ENCODE measurements around the gene TMEM135.
"Not testable (repeated sequence)": the region's sequence is repeated elsewhere in the genome, so short reads cannot be mapped to it uniquely, and the experiment has no call there.

TMEM135 gene

DNA sequence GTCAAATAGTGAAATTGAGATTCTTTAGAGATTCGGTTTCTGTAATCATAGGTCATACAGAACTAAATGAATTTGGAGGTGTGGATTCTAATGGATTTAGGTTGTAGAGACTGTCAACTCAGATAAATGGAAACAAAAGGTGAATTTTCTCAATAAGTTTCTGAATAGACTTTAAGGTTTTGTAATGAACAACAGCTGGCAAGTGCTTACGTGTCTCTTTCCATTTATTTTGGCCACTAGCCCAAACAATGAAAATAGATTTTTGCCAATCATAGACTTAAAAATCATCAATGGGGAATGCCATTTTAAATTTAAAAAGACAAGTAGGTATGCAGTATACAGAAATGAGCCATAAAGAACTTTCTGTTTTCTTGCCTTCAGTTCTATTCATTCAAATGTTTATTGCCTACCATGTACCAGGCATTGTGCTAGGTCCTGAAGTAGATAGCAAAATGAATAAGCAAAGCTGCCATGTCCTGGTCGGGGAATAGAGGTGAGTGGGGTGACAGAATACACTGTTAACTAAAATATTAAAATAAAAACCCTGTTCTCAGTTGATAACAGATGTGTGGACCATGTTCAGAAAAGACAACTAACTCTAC is 16.9 kb upstream of the TMEM135 start:
- DNase-seq: no peak

DNA sequence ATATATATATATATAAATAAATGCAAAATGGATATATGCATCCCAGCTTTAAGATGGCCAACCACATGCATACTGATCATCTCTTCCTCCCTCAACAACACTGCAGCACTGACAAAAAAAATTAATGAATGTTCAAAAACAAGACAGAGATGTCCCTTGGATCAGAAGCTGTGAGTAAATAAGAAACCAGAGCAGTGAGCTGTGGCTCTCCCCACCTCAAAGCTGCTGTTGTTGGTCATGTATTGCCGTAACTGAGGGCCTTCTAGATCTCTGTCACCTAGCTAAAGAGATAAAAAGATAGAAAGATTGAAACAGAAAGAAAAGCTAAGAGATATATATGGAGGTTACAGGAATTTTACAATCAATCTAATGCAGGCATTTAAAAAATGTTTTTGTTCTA is 15.5 kb upstream of the TMEM135 start:
- no peak for DNase-seq

DNA sequence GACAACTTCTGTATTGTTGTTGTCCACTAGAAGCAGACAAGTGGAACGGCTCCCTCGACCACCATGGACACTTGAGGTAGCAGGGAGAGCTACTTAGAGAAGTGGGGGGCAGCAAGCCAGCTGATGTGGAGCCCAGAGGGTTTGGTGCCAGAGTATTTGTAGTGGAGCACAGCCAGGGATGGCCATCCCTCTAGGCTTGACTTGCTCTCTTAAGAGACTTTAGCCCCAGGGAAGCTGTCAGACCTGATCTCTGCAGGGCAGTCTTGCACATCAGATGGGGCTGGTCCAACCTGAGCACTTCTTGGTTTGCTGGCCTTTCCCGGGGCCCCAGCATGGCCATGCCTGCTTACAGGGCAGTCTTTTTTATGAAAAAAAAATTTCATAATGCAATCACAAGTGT is 15.0 kb upstream of the TMEM135 start:
- no peak for DNase-seq

DNA sequence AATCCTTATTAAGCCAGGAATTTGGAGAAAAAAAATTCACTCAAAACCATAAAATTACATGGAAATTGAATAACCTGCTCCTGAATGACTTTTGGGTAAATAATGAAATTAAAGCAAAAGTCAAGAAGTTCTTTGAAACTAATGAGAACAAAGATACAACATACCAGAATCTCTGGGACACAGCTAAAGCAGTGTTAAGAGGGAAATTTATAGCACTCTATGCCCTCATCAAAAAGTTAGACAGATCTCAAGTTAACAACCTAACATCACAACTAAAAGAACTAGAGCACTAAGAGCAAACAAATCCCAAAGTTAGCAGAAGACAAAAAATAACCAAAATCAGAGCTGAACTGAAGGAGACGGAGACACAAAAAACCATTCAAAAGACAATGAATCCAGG is 11.3 kb upstream of the TMEM135 start:
- not testable (repeated sequence) for DNase-seq

DNA sequence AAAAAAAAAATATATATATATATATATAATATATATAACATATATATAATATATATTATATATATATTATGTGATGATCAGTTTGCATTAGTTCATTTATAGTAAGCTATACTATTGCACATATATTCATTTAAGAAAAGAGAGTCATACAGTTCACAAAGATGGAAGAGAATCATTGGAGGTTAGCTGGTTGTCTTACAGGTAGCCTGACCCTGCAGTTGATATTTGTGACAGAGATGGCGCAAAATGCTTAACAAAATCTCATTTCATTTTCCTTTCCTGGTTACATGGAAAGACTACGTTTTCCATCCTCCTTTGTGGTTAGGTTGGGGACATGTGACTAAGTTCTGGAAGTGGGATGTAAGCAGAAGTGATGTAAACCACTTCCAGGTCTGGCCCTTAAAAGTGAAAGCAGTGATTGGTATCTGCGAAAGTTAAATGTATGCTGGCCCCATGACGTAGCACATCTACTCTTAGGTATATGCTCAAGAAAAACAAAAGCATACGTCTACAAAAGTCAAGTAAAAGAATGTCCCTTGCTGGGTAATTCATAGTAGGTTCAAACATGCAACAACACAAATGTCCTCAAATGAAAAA is 7.2 kb upstream of the TMEM135 start:
- no peak for DNase-seq

DNA sequence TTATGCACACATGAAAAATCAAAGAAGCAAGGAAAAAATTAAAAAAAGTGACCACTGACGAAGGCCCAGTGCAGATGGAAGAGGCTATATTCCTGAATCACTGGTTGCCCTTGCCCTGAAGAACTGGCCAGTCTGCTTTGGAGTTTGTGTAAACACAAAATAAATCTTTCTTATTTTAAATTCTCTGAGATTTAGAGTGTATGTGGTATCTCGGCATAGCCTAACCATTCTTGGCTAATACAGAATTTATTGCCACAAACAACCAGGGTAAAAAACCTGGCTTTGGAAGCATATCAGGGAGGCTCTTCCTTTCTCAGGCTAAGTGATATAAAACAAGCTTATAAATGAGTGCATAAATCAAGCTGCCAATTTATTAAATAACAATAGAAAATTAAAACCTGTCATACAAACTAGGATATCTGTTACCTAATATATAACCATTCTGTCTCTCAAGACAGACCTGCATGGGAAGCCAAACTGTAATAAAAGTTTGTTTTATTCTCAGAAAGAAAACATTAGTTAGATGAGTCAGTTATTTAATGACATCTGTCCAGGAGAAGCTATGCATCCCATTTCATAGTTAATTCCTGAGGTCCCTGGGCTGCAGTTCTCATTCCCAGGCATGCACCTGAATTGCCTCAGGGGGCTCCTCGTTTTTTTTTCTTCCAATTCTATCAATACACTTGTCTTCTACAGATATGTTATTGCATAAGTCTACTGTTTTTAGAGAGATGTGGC is 6.1 kb upstream of the TMEM135 start:
- no peak for DNase-seq

DNA sequence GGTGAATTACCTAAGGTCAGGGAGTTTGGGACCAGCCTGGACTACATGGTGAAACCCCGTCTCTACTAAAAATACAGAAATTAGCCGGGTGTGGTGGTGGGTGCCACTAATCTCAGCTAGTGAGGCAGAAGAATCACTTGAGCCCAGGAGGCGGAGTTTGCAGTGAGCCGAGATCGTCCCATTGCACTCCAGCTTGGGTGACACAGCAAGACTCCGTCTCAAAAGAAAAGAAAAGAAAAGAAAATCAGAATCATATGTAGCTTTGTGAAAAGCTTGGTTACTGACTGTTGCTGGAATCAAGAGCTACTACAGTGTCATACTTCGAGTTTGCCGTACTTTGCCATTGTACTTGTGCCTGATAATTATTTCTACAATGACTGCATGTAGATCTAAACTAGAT is 4.2 kb upstream of the TMEM135 start:
- DNase-seq: no peak

DNA sequence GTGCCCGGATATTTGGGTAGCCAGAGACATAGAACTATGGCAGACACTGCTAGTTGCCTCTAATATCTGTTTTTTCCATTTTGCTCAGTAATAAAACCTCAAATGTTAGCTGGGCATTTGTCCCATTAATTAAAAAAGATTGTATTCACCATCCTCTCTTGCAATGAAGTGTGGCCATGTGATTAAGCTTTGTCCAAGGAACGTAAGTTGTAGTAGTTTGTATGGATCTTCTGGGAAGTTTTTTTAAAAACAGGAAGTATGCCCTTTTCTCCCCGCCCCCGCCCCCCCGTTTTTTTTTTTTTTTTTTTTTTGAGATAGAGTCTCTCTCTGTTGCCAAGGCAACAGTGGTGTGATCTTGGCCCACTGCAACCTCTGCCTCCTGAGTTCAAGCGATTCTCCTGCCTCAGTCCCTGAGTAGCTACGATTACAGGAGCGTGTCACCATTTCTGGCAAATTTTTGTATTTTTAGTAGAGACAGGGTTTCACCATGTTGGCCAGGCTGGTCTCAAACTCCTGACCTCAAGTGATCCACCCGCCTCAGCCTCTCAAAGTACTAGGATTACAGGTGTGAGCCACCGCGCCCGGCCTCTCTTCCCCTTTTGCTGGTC is 1.7 kb upstream of the TMEM135 start:
- DNase-seq: no peak

DNA sequence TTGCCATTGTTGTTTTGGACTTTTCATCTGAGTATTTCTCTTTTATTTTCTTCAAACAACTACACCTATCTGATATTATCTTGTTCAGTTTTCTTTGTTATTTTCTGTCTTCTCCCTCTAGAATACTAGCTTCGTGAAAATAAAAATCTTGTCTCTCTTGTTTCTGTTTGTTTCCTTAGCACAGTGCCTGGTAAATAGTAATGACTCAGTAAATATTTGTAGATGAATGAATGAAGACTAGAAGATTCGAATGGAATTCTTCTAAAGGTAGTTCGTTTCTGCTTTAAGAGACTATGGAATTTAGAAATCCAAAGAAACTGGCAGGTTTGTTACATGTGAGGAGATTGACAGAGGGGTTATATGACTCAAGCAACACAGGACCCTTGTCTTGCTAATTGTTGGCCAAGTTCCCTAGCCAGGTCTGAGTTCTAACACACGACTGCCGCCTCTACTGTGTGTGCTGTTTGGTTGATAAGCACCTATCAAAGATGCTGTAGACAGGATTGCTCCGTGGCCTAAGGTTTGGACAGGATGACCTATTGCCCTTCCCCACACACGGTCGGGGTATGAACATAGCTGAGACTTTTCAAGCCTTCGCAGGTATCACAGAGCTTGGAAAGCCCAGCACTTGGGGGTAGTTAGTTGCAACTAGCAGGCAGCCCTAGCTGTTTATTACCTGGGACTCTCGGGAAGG is 831 bp upstream of the TMEM135 start:
- DNase-seq: no peak

DNA sequence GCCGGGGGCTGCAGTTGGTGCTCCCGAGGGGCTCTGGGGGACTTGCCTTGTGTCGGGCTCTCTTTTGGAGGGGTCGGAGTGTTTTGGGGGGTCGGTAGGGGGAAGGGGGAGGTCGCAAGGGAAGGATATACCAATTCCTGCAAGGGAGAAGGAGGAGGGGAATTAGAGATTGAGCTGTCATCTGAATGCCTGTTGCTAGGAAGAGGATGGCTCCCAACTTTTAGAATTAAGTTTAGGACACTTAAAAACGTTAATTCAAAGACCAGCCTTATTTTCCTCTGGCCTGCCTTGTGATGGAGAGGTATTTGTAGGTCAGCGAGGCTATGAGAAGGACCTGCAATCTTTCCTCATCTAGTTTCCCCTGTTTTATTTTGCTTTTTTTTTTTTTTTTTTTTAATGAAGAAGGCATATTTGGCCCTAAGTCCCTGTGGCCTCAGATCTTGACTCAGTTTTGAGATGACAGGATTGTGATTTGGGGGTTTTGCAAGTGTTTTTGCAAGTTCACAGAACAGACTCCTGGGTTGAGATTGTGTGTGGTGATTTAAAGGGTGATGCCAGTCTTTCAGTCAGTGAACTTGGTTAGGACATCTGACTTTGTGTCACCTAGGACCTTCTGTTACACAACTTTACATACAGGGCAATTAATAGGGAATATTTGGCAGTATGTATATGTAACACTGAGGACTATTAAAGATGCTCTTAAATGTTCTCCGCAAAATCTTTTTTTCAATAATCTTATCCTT is 672 bp downstream of the TMEM135 start:
- DNase-seq: no peak

DNA sequence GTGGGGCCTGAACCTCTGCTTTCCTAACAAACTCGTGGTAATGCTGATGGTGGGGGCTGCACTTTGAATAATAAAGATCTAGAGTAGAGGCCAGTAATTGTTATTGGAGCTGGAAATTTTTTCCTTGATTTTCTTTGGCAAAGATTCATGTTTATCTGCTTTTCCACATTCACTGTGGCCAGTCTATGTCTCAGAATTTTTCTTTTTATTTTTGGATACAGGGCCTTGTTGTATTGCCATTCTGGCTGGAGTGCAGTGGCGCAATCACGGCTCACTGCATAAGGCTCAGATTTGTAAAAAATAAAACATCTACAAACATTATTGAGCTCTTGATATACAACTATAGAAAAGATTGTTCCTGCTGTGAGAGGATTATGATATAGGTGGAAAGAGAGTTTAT is 1.6 kb downstream of the TMEM135 start:
- no peak for DNase-seq

DNA sequence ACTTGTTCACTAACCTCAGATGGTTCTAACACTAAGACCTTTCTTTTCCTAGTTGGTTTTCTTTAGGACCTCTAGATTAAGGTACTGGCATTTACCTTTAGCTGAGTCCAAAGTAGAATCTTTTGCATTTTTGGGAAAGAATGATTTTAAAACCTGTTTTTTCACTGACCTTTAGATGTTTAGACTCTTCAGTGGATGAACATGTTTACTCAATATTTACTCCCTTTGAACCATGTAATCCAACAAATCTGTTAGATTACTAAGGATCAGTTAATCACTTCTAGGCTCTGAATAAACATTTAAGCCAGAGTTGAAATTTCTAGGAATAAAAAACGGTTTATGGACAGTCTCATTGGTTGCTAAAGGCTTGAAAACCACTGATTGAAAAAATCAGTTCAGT is 6.2 kb downstream of the TMEM135 start:
- no peak for DNase-seq

DNA sequence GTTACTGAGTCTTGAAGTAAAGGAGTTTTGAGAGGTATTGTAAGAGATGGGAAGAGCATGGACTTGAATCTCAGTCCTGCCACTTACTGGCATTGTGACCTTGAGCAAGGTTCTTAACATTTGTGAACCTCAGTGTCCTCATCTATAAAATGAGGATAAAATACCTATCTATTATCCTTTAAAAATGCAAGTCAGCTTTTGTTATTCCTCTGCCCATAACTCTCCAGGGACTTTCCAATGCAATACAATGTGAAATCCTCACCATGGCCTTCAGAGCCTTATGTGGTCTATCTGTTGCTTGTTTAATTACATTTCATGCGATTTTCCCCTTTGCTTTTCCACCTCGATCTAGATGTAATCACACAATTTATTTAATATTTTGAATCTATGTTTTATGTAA is 9.1 kb downstream of the TMEM135 start:
- DNase-seq: no peak

DNA sequence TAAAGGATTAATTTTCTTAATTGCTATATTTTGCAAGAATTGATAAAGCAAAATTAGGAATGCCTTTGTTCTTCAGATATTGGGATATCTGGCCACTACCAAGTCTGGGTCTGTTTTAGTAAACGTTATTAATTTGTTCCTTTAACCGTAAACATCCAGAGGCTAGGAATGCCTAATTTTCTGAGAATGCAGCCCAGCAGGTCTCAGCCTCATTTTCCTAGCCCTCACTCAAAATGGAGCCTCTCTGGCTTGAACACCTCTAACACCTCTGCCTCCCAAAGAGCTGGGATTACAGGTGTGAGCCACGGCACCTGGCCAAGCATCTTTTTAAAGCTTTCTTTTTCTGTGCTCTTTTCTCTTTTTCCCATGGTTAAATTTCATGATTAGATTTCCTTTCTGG is 18.4 kb downstream of the TMEM135 start:
- DNase-seq: no peak

DNA sequence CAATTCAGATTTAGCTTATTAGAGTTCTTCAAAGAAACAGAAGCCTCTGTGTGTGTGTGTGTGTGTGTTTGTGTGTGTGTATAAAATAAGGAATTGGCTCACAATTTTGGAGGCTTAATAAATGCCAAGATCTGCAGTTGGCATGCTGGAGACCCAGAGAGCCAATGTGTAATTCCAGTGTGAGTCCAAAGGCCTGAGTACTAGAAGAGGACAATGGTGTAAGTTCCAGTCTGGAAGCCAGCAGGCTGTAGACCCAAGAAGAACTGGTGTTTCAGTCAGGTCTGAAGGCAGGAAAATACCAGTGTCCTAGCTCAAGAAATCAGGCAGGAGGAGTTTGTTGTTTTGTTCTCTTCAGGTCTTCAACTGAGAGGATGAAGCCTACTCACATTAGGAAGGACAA is 20.0 kb downstream of the TMEM135 start:
- no peak for DNase-seq

DNA sequence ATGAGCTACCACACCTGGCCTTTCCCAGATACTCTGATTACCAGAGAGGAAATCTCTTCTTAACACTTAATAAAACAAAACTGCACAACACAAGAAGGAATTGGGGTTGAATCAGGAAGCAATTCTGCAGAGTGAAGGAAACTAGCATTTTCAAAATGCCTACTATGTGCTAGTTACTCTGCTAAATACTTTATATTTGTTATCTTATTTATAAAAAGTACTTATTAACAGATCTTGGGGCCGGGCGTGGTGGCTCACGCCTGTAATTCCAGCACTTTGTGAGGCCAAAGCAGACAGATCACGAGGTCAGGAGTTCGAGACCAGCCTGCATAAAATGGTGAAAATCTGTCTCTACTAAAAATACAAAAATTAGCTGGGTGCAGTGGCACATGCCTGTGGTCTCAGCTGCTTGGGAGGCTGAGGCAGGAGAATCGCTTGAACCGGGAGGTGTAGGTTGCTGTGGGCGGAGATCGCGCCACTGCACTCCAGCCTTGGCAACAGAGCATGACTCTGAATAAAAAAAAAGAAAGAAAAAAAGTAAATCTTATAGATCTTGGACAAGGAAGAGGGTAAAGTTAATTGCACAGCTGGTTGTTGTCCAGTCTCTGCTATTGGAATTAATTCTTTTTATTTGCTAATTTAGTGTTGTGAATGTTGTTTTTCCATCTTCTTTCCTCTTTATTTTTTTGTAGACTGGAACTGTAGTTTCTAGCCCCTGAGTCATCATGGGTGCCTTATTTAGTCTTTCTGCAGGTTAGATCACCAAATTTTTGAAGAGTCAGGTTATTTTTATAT is 22.1 kb downstream of the TMEM135 start:
- DNase-seq: no peak

DNA sequence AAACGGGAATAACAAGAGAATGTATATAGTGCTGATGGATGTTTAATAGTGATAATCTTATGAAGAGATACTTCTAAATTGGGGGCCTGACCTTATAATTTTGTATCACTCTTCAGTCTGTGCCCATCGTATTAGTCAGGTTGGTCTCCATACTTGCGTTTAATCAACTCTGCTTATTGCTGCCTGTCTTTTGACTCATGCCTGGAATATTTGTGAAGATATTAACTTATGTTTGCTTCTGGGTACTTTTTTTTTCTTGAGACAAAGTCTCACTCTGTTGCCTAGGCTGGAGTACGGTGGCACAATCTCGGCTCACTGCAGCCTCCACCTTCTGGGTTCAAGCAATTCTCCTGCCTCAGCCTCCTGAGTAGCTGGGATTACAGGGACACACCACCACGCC is 24.0 kb downstream of the TMEM135 start:
- DNase-seq: no peak

DNA sequence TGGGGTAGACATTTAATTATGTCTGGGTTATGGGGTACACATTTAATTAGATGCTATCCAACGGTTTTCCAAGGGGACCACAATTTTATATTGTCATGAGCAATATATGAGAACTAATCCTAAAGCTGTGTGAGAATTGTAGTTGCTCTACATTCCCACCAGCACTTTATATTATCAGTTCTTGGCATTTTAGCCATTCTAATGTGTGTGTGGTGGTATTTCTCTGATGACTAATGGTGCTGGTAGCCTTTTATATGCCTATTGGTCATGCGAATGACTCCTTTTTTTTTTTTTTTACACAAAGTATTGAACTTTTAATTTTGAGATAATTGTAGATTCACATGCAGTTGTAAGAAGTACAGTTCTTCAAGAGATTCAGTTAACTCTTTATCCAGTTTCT is 26.2 kb downstream of the TMEM135 start:
- DNase-seq: no peak

DNA sequence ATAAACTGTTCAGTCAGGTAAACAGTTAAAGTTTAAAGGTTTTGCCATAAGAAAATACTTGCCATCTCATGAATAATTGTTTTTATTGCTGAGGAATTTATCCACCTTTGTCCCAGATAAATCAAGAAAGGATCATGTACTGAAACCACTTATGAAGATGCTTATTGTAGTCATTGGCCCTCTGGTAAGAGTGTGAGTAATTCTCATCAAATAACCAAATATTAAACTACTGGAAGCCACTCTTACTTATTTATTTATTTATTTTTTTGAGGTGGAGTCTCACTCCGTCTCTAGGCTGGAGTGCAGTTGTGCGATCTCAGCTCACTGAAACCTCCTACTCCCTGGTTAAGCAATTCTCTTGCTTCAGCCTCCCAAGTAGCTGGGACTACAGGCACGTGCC is 35.1 kb downstream of the TMEM135 start:
- no peak for DNase-seq

DNA sequence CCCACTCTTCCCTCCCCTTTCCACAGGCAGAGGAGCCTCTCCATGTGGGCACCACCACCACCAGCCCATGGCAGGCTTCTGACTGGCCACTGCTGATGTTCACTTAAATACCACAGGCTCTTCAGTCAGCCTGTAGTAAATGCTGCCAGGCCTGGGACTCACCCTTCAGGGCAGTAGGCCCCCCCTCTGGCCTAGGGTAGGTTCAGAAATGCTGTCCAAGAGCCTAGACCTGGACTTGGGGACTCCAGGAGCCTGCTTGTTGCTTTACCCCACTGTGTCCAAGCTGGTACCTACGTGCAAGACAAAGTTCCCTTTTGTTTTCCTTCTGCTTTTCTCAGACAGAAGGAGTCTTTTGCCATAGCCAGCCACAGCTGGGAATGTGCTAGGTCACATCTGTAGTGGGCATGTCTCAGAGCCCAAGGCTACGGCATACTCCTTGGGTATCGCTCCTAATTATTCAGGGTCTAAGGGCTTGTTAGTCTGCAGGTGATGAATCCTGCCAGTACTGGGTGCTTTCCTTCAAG is 38.6 kb downstream of the TMEM135 start:
- DNase-seq: no peak

DNA sequence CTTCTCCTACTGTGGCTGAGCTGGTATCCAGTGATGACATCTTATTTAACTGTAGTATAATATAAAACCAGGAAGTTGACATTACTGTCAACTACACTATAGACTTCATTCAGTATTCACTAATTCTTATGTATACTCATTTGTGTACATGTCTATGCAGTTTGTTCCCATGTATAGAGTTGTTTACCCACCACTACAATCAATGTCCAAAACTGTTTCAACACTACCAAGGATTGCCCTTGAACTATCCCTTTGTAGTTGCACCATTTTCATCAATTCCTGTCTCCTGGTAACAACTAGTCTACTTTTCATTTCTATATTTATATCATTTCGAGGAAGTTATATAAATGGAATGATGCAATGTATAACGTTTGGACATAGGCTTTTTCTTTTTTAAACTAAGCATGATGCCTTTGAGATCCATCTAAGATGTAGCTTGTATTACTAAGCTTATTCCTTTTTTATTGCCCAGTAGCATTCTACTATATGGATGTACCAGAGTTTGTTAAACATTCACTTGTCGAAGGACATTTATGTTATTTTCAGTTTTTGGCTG is 39.2 kb downstream of the TMEM135 start:
- DNase-seq: no peak

All from CD4-positive, alpha-beta T cell treated with Interferon gamma for 1 hour (primary cell).